GM12878 (cell line): ENCODE data around the gene RPRD1B. TPM values are rescaled to one million over a fixed set of nuclear protein-coding genes. Genes with fewer than 3 reads are reported as not detected.

Experiments
- CHD1 ChIP-seq: IDR thresholded peaks from 2 replicates; pipeline ENCODE4 v1.6.1; 2012; ENCODE audit warnings: low read depth, low read length, improper control_type of control experiment
- DPF2 ChIP-seq: fragments of 450-650 bp; IDR thresholded peaks from 2 replicates; pipeline ENCODE4 v1.6.1; 2017; ENCODE audit warnings: mild to moderate bottlenecking
- E2F4 ChIP-seq: IDR thresholded peaks from 2 replicates; pipeline ENCODE4 v1.6.1; 2012; ENCODE audit warnings: low read depth, low read length, improper control_type of control experiment
- HDAC2 ChIP-seq: fragments of 200-600 bp; sonication (generic); IDR thresholded peaks from 2 replicates; pipeline ENCODE4 v1.6.1; 2017
- HDGF ChIP-seq: fragments of 450-650 bp; IDR thresholded peaks from 2 replicates; pipeline ENCODE4 v1.6.1; 2016; ENCODE audit warnings: antibody characterized with exemption
- KLF5 ChIP-seq: fragments of 450-650 bp; IDR thresholded peaks from 2 replicates; pipeline ENCODE4 v1.6.1; 2014; ENCODE audit warnings: mild to moderate bottlenecking; ENCODE audit not compliant: partially characterized antibody
- MAX ChIP-seq: IDR thresholded peaks from 2 replicates; pipeline ENCODE4 v1.6.1; 2012; ENCODE audit warnings: low read depth, low read length, improper control_type of control experiment
- NBN ChIP-seq: fragments of 450-650 bp; IDR thresholded peaks from 2 replicates; pipeline ENCODE4 v1.6.1; 2016
- PAX8 ChIP-seq: fragments of 450-650 bp; IDR thresholded peaks from 2 replicates; pipeline ENCODE4 v1.6.1; 2017; ENCODE audit warnings: mild to moderate bottlenecking, moderate library complexity
- RB1 ChIP-seq: fragments of 450-650 bp; formaldehyde crosslinking; IDR thresholded peaks from 2 replicates; pipeline ENCODE4 v1.6.1; 2017; ENCODE audit warnings: mild to moderate bottlenecking, borderline replicate concordance
- RCOR1 ChIP-seq: conservative IDR thresholded peaks from 2 replicates; pipeline ENCODE4 v1.6.1; 2012; ENCODE audit warnings: low read depth, low read length, improper control_type of control experiment
- RUNX3 ChIP-seq: IDR thresholded peaks from 2 replicates; pipeline ENCODE4 v1.6.1; 2012; ENCODE audit warnings: low read length, inconsistent platforms
- SMAD1 ChIP-seq: fragments of 450-650 bp; IDR thresholded peaks from 2 replicates; pipeline ENCODE4 v1.6.1; 2018; ENCODE audit warnings: mild to moderate bottlenecking, low read depth; ENCODE audit not compliant: partially characterized antibody
- SPI1 ChIP-seq: IDR thresholded peaks from 2 replicates; pipeline ENCODE4 v1.6.1; 2011; ENCODE audit warnings: low read depth, mild to moderate bottlenecking, low read length, moderate library complexity, borderline replicate concordance; ENCODE audit not compliant: insufficient read depth
- SREBF2 ChIP-seq: IDR thresholded peaks from 2 replicates; pipeline ENCODE4 v1.6.1; 2012; ENCODE audit warnings: mild to moderate bottlenecking, low read length
- SRF ChIP-seq, 2 experiments: IDR thresholded peaks; 2 replicates each; pipeline ENCODE4 v1.6.1; 2011; ENCODE audit warnings: low read depth in 2 of 2, low read length in 2 of 2, mild to moderate bottlenecking in 1 of 2, moderate library complexity in 1 of 2
- TCF3 ChIP-seq: IDR thresholded peaks from 2 replicates; pipeline ENCODE4 v1.6.1; 2012; ENCODE audit warnings: low read depth, mild to moderate bottlenecking, low read length, borderline replicate concordance; ENCODE audit not compliant: insufficient read depth
- TCF7 ChIP-seq: IDR thresholded peaks from 2 replicates; pipeline ENCODE4 v1.6.1; 2014; ENCODE audit warnings: antibody characterized with exemption, borderline replicate concordance
- ZNF384 ChIP-seq: IDR thresholded peaks from 2 replicates; pipeline ENCODE4 v1.6.1; 2012; ENCODE audit warnings: low read depth, mild to moderate bottlenecking, low read length, improper control_type of control experiment, borderline replicate concordance
- ZZZ3 ChIP-seq: IDR thresholded peaks from 2 replicates; pipeline ENCODE4 v1.6.1; 2011; ENCODE audit warnings: low read depth; ENCODE audit not compliant: control insufficient read depth, insufficient read length
- polyA plus RNA-seq, 11 experiments: library from polyadenylated mRNA; depleted of rRNA in 4 of 11; unstranded in 6 of 11; stranded (reverse) in 5 of 11; fragments of >200 nt; fragmentation: Nextera tagmentation in 4 of 11; fragmentation: Illumina TruSeq in 1 of 11; extraction: Ambion mirVana in 4 of 11; extraction: Trizol in 1 of 11; gene quantifications; 1 replicate in 1 of 11; 2 replicates in 10 of 11; pipeline versions ENCODE4 v1.2.1 to v1.2.3, GENCODE V29; 2011 to 2016; ENCODE audit warnings: inconsistent platforms in 2 of 11, missing spikeins in 2 of 11, low read depth in 1 of 11
- total RNA-seq, 4 experiments: library from RNA; depleted of rRNA in 3 of 4; stranded (reverse); fragments of >200 nt in 3 of 4; fragmentation: Illumina TruSeq in 1 of 4; extraction: Trizol in 1 of 4; gene quantifications; 2 replicates each; pipeline versions ENCODE4 v1.2.1 to v1.2.3, GENCODE V29; 2013 to 2021
- TF ChIP-seq, protein P1 (sequence below): fragments of 450-650 bp; formaldehyde crosslinking; IDR thresholded peaks from 2 replicates; pipeline ENCODE4 v1.4.0; 2020; ENCODE audit warnings: mild to moderate bottlenecking, moderate library complexity
- TF ChIP-seq, protein P2 (sequence below): IDR thresholded peaks from 2 replicates; pipeline ENCODE4 v1.6.1; 2012; ENCODE audit warnings: low read length, inconsistent platforms
- TF ChIP-seq, protein P3 (sequence below): IDR thresholded peaks from 2 replicates; pipeline ENCODE4 v1.6.1; 2011; ENCODE audit warnings: borderline replicate concordance, low read depth, mild to moderate bottlenecking, moderate library complexity, mixed read lengths, low read length; ENCODE audit not compliant: insufficient read depth; ENCODE audit errors: extremely low read length

The RPRD1B gene
- total and polyA plus RNA-seq, 10 of the 15 experiments (the other 5 are each of a cell fraction or from before 2014, with no cell fraction given) = 5.2 to 40.2 (median 30.0) TPM

GRCh38 chr20:38092260-38092857 lies 58.8 kb downstream of the RPRD1B start (continued):
- TF ChIP-seq, protein P1, sequence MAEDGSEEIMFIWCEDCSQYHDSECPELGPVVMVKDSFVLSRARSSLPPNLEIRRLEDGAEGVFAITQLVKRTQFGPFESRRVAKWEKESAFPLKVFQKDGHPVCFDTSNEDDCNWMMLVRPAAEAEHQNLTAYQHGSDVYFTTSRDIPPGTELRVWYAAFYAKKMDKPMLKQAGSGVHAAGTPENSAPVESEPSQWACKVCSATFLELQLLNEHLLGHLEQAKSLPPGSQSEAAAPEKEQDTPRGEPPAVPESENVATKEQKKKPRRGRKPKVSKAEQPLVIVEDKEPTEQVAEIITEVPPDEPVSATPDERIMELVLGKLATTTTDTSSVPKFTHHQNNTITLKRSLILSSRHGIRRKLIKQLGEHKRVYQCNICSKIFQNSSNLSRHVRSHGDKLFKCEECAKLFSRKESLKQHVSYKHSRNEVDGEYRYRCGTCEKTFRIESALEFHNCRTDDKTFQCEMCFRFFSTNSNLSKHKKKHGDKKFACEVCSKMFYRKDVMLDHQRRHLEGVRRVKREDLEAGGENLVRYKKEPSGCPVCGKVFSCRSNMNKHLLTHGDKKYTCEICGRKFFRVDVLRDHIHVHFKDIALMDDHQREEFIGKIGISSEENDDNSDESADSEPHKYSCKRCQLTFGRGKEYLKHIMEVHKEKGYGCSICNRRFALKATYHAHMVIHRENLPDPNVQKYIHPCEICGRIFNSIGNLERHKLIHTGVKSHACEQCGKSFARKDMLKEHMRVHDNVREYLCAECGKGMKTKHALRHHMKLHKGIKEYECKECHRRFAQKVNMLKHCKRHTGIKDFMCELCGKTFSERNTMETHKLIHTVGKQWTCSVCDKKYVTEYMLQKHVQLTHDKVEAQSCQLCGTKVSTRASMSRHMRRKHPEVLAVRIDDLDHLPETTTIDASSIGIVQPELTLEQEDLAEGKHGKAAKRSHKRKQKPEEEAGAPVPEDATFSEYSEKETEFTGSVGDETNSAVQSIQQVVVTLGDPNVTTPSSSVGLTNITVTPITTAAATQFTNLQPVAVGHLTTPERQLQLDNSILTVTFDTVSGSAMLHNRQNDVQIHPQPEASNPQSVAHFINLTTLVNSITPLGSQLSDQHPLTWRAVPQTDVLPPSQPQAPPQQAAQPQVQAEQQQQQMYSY = no peak
- TF ChIP-seq DPF2 = peak; percentile 72; the same call in 1 of the 2 replicates
- TF ChIP-seq, protein P2, sequence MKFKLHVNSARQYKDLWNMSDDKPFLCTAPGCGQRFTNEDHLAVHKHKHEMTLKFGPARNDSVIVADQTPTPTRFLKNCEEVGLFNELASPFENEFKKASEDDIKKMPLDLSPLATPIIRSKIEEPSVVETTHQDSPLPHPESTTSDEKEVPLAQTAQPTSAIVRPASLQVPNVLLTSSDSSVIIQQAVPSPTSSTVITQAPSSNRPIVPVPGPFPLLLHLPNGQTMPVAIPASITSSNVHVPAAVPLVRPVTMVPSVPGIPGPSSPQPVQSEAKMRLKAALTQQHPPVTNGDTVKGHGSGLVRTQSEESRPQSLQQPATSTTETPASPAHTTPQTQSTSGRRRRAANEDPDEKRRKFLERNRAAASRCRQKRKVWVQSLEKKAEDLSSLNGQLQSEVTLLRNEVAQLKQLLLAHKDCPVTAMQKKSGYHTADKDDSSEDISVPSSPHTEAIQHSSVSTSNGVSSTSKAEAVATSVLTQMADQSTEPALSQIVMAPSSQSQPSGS = no peak
- no peak for TF ChIP-seq E2F4
- TF ChIP-seq TCF3 = no peak
- TF ChIP-seq PAX8 = no peak
- TF ChIP-seq, protein P3, sequence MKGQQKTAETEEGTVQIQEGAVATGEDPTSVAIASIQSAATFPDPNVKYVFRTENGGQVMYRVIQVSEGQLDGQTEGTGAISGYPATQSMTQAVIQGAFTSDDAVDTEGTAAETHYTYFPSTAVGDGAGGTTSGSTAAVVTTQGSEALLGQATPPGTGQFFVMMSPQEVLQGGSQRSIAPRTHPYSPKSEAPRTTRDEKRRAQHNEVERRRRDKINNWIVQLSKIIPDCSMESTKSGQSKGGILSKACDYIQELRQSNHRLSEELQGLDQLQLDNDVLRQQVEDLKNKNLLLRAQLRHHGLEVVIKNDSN = no peak
- TF ChIP-seq RB1 = no peak
- TF ChIP-seq HDAC2 = no peak
- no peak for TF ChIP-seq TCF7
- TF ChIP-seq RUNX3 = no peak
- TF ChIP-seq SREBF2 = no peak
- no peak for TF ChIP-seq HDGF
- peak; percentile 51; the same call in 1 of the 2 replicates for TF ChIP-seq NBN
- TF ChIP-seq ZNF384 = peak; percentile 72; the same call in 1 of the 2 replicates
- no peak for TF ChIP-seq KLF5
- no peak for TF ChIP-seq SPI1
- TF ChIP-seq SMAD1 = no peak
- TF ChIP-seq MAX = no peak
- no peak for TF ChIP-seq SRF (IDR thresholded peaks at IDR 0.05; ENCODE audit: low read depth in 2 of 2, low read length in 2 of 2)
- TF ChIP-seq RCOR1 = no peak
- no peak for TF ChIP-seq ZZZ3
- TF ChIP-seq CHD1 = no peak
